ENCODE data around the gene SGMS1. TPM values are rescaled to one million over a fixed set of nuclear protein-coding genes. Genes with fewer than 3 reads are reported as not detected.

Gene SGMS1
- total RNA-seq, 1 donor from 2014 or later: 9.2 TPM

GRCh38 chr10:50286517-50286916, 337.2 kb downstream of the SGMS1 start:
- H3K27ac ChIP-seq: no peak overlapping the region
- no peak overlapping the region for H3K4me3 ChIP-seq
- no peaks in the 10 kb centered on the region for H3K79me2 ChIP-seq (ENCODE audit: low read depth)
- Mint-ChIP-seq H3K4me1 (no peaks in the 10 kb centered on the region), H3K27ac (no peak overlapping the region), H3K27me3 (ENCODE audit: insufficient read depth, low read depth) (no peaks in the 10 kb centered on the region), H3K4me3 (no peak overlapping the region), H3K36me3 (no peaks in the 10 kb centered on the region), H3K9me3 (no peaks in the 10 kb centered on the region)
- no peak for DNase-seq (ENCODE audit: low spot score)
- H3K4me2 ChIP-seq: no peak overlapping the region
- no peak for TF ChIP-seq EZH2 (IDR thresholded peaks at IDR 0.05)
- no peak for TF ChIP-seq CTCF (IDR thresholded peaks at IDR 0.05)
- TF ChIP-seq EZH2phosphoT487 (IDR thresholded peaks at IDR 0.05): no peak
- no peaks in the 10 kb centered on the region for H3K4me1 ChIP-seq
- H3K36me3 ChIP-seq: no peaks in the 10 kb centered on the region
- no peak overlapping the region for H2AFZ ChIP-seq (replicated peaks)
- H3K27me3 ChIP-seq: no peaks in the 10 kb centered on the region
- H3K9me3 ChIP-seq (ENCODE audit: low read depth): no peaks in the 10 kb centered on the region
- no peak overlapping the region for H3K9ac ChIP-seq
- H4K20me1 ChIP-seq (ENCODE audit: low read depth): no peaks in the 10 kb centered on the region
- H3F3A ChIP-seq (ENCODE audit: low read depth): no peaks in the 10 kb centered on the region

- Histone ChIP-seq H3K4me1 (peaks cover 13% of the 10 kb centered on the region), H3K4me2 (no peak overlapping the region), H3F3A (ENCODE audit: low read depth) (no peaks in the 10 kb centered on the region), H3K9ac (no peak overlapping the region), H3K4me3 (no peak overlapping the region), H3K79me2 (ENCODE audit: low read depth) (no peaks in the 10 kb centered on the region), H3K27me3 (peaks cover 2% of the 10 kb centered on the region), H4K20me1 (ENCODE audit: low read depth) (no peaks in the 10 kb centered on the region), H3K9me3 (ENCODE audit: low read depth) (no peaks in the 10 kb centered on the region), H3K36me3 (no peaks in the 10 kb centered on the region), H2AFZ (replicated peaks) (no peak overlapping the region), H3K27ac (no peak overlapping the region)
- Mint-ChIP-seq H3K36me3 (no peaks in the 10 kb centered on the region), H3K27ac (no peak overlapping the region), H3K4me1 (no peaks in the 10 kb centered on the region), H3K4me3 (no peak overlapping the region), H3K27me3 (ENCODE audit: insufficient read depth, low read depth) (peaks cover 4% of the 10 kb centered on the region), H3K9me3 (no peaks in the 10 kb centered on the region)
- TF ChIP-seq CTCF (IDR thresholded peaks at IDR 0.05) (no peak), EZH2phosphoT487 (IDR thresholded peaks at IDR 0.05) (no peak), EZH2 (IDR thresholded peaks at IDR 0.05) (no peak)
- DNase-seq (ENCODE audit: low spot score): no peak
Measured at GRCh38 chr10:50281967-50282522, 341.7 kb downstream of the SGMS1 start.

- H4K20me1 ChIP-seq (ENCODE audit: low read depth): no peaks in the 10 kb centered on the region
- peaks cover 13% of the 10 kb centered on the region for H3K4me1 ChIP-seq
- H3F3A ChIP-seq (ENCODE audit: low read depth): no peaks in the 10 kb centered on the region
- H3K27me3 ChIP-seq: peaks cover 6% of the 10 kb centered on the region
- no peak overlapping the region for H3K4me3 ChIP-seq
- H3K4me2 ChIP-seq: no peak overlapping the region
- Mint-ChIP-seq H3K9me3 (no peaks in the 10 kb centered on the region), H3K36me3 (no peaks in the 10 kb centered on the region), H3K4me3 (no peak overlapping the region), H3K27ac (no peak overlapping the region), H3K27me3 (ENCODE audit: insufficient read depth, low read depth) (peaks cover 4% of the 10 kb centered on the region), H3K4me1 (no peaks in the 10 kb centered on the region)
- H3K9ac ChIP-seq: no peak overlapping the region
- DNase-seq (ENCODE audit: low spot score): no peak
- H3K36me3 ChIP-seq: no peaks in the 10 kb centered on the region
- no peak overlapping the region for H2AFZ ChIP-seq (replicated peaks)
- H3K79me2 ChIP-seq (ENCODE audit: low read depth): no peaks in the 10 kb centered on the region
- H3K9me3 ChIP-seq (ENCODE audit: low read depth): no peaks in the 10 kb centered on the region
- TF ChIP-seq EZH2phosphoT487 (IDR thresholded peaks at IDR 0.05): no peak
- no peak for TF ChIP-seq CTCF (IDR thresholded peaks at IDR 0.05)
- TF ChIP-seq EZH2 (IDR thresholded peaks at IDR 0.05): no peak
- no peak overlapping the region for H3K27ac ChIP-seq
Measured at GRCh38 chr10:50281210-50281966, 342.4 kb downstream of the SGMS1 start.

Measured in neural progenitor cell (in vitro differentiated cells).